HepG2 (cell line): Measurements from ENCODE around the gene FGGY. TPM values are rescaled to one million over a fixed set of nuclear protein-coding genes. Genes with fewer than 3 reads are reported as not detected.
A peak's percentile ranks its signal among the peaks of the same experiment; 100 is the strongest.

ENCODE experiments used
- ARID5B ChIP-seq: IDR thresholded peaks from 2 replicates; pipeline ENCODE4 v1.4.0; 2020; ENCODE audit warnings: mild to moderate bottlenecking, missing genetic modification reagents
- BORCS8-MEF2B ChIP-seq: sonication (generic); formaldehyde crosslinking; IDR thresholded peaks from 2 replicates; pipeline ENCODE4 v1.8.0; 2022; ENCODE audit warnings: mild to moderate bottlenecking, missing genetic modification reagents
- CCDC6 ChIP-seq: sonication (generic); formaldehyde crosslinking; IDR thresholded peaks from 2 replicates; pipeline ENCODE4 v1.8.1; 2022; ENCODE audit warnings: mild to moderate bottlenecking, missing genetic modification reagents, moderate library complexity
- EP300 ChIP-seq, 3 experiments: sonication (generic) in 1 of 3; formaldehyde crosslinking in 1 of 3; IDR thresholded peaks; 2 replicates each; pipeline versions ENCODE4 v1.5.1 to v1.6.1; 2011 to 2020; ENCODE audit warnings: low read depth in 2 of 3, low read length in 2 of 3, borderline replicate concordance in 1 of 3, improper control_type of control experiment in 1 of 3, mild to moderate bottlenecking in 1 of 3, missing genetic modification reagents in 1 of 3, moderate library complexity in 1 of 3
- HNF1A ChIP-seq, 2 experiments: sonication (generic) in 1 of 2; formaldehyde crosslinking in 1 of 2; IDR thresholded peaks; 2 replicates each; pipeline versions ENCODE4 v1.4.0 to v1.6.1; 2016 to 2020; ENCODE audit warnings: borderline replicate concordance in 1 of 2, low read depth in 1 of 2, mild to moderate bottlenecking in 1 of 2, missing genetic modification reagents in 1 of 2
- LCORL ChIP-seq, 2 experiments: fragments of 450-650 bp in 1 of 2; sonication (generic) in 1 of 2; formaldehyde crosslinking in 1 of 2; IDR thresholded peaks; 2 replicates each; pipeline versions ENCODE4 v1.5.0 to v1.6.1; 2017 to 2020; ENCODE audit warnings: antibody characterized with exemption in 1 of 2, missing genetic modification reagents in 1 of 2
- MXI1 ChIP-seq: IDR thresholded peaks from 3 replicates; pipeline ENCODE4 v1.6.1; 2012; ENCODE audit warnings: low read depth, low read length, inconsistent platforms, borderline replicate concordance
- NCOA2 ChIP-seq: sonication (generic); formaldehyde crosslinking; IDR thresholded peaks from 2 replicates; pipeline ENCODE4 v1.8.0; 2022; ENCODE audit warnings: inconsistent platforms
- NONO ChIP-seq, 2 experiments: fragments of 450-650 bp in 1 of 2; sonication (generic) in 1 of 2; formaldehyde crosslinking in 1 of 2; IDR thresholded peaks in 1 of 2; conservative IDR thresholded peaks in 1 of 2; 2 replicates each; pipeline versions ENCODE4 v1.6.1 to v1.8.0; 2017 to 2022; ENCODE audit warnings: mild to moderate bottlenecking in 1 of 2, missing genetic modification reagents in 1 of 2, moderate library complexity in 1 of 2
- RFX5 ChIP-seq: IDR thresholded peaks from 2 replicates; pipeline ENCODE4 v1.6.1; 2011; ENCODE audit warnings: low read depth, low read length, improper control_type of control experiment
- SOX5 ChIP-seq: IDR thresholded peaks from 2 replicates; pipeline ENCODE4 v1.6.1; 2016; ENCODE audit warnings: borderline replicate concordance
- SRF ChIP-seq: IDR thresholded peaks from 2 replicates; pipeline ENCODE4 v1.6.1; 2011; ENCODE audit warnings: mild to moderate bottlenecking, low read depth, low read length, moderate library complexity
- ZKSCAN8 ChIP-seq: IDR thresholded peaks from 2 replicates; pipeline ENCODE4 v1.6.1; 2016; ENCODE audit warnings: borderline replicate concordance, missing genetic modification reagents, missing compliant biosample characterization
- ZNF362 ChIP-seq: sonication (generic); formaldehyde crosslinking; IDR thresholded peaks from 2 replicates; pipeline ENCODE4 v1.4.0; 2020; ENCODE audit warnings: missing genetic modification reagents, mild to moderate bottlenecking, borderline replicate concordance
- polyA plus RNA-seq, 8 experiments: library from polyadenylated mRNA; depleted of rRNA in 3 of 8; stranded (reverse) in 7 of 8; unstranded in 1 of 8; fragments of >200 nt; fragmentation: Illumina TruSeq in 4 of 8; extraction: Trizol in 4 of 8; gene quantifications; 2 replicates each; pipeline versions ENCODE4 v1.2.1 to v1.2.3, GENCODE V29; 2011 to 2016; ENCODE audit warnings: low read depth in 4 of 8, missing spikeins in 1 of 8, mixed read lengths in 1 of 8; ENCODE audit not compliant: insufficient read depth in 1 of 8
- total RNA-seq, 5 experiments: library from RNA; depleted of rRNA; stranded (reverse); fragments of >200 nt; fragmentation: Illumina TruSeq; extraction: Trizol; gene quantifications; 2 replicates each; pipeline ENCODE4 v1.2.3, GENCODE V29; 2016; ENCODE audit warnings: low read depth in 1 of 5

The FGGY gene
- total and polyA plus RNA-seq, 2 of the 13 experiments (the other 11 are each of a cell fraction or from before 2014, with no cell fraction given): 15.7 to 27.5 TPM

- TF ChIP-seq EP300 (IDR thresholded peaks at IDR 0.05; ENCODE audit: low read depth in 2 of 2, low read length in 2 of 2) (peak in 1 of 2 experiments; percentile 57; a peak in 2 of 4 replicates), EP300 (CRISPR knock-in tag; IDR thresholded peaks at IDR 0.05; ENCODE audit: borderline replicate concordance) (no peak), MXI1 (no peak), SRF (peak; percentile 67), ZNF362 (CRISPR knock-in tag) (peak; percentile 55; the same call in 1 of the 2 replicates), NCOA2 (peak; percentile 64; the same call in 1 of the 2 replicates), HNF1A (IDR thresholded peaks at IDR 0.05; ENCODE audit: low read depth) (peak; percentile 62), HNF1A (CRISPR knock-in tag; IDR thresholded peaks at IDR 0.05; ENCODE audit: borderline replicate concordance) (peak; percentile 33; the same call in 1 of the 2 replicates), SOX5 (peak; percentile 11; the same call in 1 of the 2 replicates), BORCS8-MEF2B (CRISPR knock-in tag) (0 out of 2 replicates have a peak, but pooled peaks have one; percentile 15), ARID5B (CRISPR knock-in tag) (peak; percentile 67), CCDC6 (CRISPR knock-in tag) (0 out of 2 replicates have a peak, but pooled peaks have one; percentile 43), RFX5 (no peak), NONO (IDR thresholded peaks at IDR 0.05) (no peak), NONO (CRISPR knock-in tag; conservative IDR thresholded peaks at IDR 0.05) (0 out of 2 replicates have a peak, but pooled peaks have one; percentile 28), LCORL (IDR thresholded peaks at IDR 0.05) (no peak), LCORL (CRISPR knock-in tag; IDR thresholded peaks at IDR 0.05) (0 out of 2 replicates have a peak, but pooled peaks have one; percentile 6), ZKSCAN8 (0 out of 2 replicates have a peak, but pooled peaks have one; percentile 25)
Observed at GRCh38 chr1:59593798-59594790, 297.2 kb downstream of the FGGY start (continued).
